Cardiac fibroblast (primary cell): ENCODE results near the gene MPL.

Experiments
- DNase-seq, 2 donors: peaks; one replicate each; pipeline versions ENCODE4 v3.0.0 to v3.0.0-alpha.2; 2010; ENCODE audit warnings: low read depth in 2 of 2
- H3K4me3 ChIP-seq, 2 donors: replicated peaks in 1 of 2; 1 replicate in 1 of 2; 2 replicates in 1 of 2; pipeline ENCODE4 v1.5.1; 2011; ENCODE audit warnings: low read depth in 2 of 2, low read length in 2 of 2, mild to moderate bottlenecking in 2 of 2, moderate library complexity in 1 of 2
- TF ChIP-seq, protein P1 (sequence below): IDR thresholded peaks from one replicate; pipeline ENCODE4 v1.5.1; 2011; ENCODE audit warnings: low read depth, mild to moderate bottlenecking, low read length, inconsistent platforms

The MPL gene

DNA sequence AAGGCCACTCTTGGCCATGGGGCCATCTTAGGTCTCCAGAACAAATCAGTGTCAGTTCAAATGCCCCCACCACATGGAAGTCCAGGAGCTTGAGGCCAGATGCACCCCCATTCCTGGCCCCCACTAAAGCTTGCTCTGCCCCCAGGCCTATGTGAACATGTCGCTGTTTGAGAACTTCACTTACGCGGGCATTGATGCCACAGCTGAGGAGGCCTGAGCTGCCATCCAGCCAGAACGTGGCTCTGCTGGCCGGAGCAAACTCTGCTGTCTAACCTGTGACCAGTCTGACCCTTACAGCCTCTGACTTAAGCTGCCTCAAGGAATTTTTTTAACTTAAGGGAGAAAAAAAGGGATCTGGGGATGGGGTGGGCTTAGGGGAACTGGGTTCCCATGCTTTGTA is 15.1 kb upstream of the MPL start:
- no peak for DNase-seq
- TF ChIP-seq, protein P1, sequence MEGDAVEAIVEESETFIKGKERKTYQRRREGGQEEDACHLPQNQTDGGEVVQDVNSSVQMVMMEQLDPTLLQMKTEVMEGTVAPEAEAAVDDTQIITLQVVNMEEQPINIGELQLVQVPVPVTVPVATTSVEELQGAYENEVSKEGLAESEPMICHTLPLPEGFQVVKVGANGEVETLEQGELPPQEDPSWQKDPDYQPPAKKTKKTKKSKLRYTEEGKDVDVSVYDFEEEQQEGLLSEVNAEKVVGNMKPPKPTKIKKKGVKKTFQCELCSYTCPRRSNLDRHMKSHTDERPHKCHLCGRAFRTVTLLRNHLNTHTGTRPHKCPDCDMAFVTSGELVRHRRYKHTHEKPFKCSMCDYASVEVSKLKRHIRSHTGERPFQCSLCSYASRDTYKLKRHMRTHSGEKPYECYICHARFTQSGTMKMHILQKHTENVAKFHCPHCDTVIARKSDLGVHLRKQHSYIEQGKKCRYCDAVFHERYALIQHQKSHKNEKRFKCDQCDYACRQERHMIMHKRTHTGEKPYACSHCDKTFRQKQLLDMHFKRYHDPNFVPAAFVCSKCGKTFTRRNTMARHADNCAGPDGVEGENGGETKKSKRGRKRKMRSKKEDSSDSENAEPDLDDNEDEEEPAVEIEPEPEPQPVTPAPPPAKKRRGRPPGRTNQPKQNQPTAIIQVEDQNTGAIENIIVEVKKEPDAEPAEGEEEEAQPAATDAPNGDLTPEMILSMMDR, result no peak
- H3K4me3 ChIP-seq, result no peak overlapping the region

DNA sequence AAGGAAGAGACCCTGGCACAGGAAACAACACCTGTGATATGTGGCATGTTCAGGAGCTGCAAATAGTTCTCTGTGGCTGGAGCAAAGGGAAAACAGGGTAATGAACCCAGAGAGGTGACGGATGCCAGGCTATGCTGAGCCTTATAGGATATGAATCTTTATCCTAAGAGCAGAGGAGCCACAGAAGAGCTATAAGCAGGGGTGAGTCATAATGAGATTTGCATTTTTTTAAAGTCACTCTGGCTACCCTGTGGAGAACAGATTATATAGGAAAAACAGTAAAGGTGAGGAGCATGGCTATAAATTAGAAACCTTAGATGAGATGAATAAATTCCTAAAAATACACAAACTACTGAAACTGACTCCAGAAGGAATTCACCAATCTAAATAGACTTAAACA is 12.8 kb upstream of the MPL start:
- H3K4me3 ChIP-seq, result no peak overlapping the region
- TF ChIP-seq, protein P1, result no peak
- no peak for DNase-seq

DNA sequence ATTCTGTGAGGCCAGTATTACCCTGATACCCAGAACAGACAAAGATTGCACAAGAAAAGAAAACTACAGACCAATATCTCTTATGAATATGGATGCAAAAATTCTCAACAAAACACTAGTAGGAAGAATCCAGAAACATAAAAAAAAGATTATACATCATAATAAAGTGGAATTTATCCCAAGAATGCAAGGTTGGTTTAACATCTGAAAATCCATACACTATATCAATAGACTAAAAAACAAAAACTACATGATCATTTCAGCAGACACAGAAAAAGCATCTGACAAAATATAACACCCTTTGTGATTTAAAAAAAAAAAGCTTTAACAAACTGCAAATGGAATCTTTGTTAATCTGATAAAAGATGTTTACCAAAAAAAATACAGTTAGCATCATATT is 12.2 kb upstream of the MPL start:
- DNase-seq, result no peak
- TF ChIP-seq, protein P1, result no peak
- no peak overlapping the region for H3K4me3 ChIP-seq

DNA sequence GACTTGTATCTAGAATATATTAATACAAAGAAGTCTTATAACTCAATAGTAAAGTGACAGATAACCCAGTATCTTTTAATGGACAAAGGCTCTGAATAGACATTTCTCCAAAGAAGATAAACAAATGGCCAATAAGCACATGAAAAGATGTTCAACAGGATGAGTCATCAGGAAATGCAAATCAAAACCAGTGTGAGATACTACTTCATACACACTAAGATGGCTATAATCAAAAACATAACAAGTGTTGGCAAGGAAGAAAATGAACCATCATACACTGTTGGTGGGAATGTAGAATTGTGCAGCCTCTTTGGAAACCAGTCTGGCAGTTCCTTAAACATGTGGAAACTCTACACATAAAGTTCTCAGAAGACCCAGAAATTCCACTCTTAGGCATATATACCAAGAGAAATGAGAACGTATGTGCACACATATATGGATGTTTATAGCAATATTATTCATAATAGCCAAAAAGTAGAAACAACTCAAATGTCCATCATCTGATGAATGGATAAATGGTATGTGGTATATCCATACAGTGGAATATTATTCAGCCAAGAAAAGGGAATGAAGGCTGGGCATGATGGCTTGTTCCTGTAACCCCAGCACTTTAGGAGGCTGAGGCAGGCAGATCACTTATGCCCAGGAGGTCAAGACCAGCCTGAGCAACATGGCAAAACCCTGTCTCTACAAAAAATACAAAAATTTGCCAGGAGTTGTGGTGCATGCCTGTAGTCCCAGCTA is 9.9 kb upstream of the MPL start:
- TF ChIP-seq, protein P1, result no peak

DNA sequence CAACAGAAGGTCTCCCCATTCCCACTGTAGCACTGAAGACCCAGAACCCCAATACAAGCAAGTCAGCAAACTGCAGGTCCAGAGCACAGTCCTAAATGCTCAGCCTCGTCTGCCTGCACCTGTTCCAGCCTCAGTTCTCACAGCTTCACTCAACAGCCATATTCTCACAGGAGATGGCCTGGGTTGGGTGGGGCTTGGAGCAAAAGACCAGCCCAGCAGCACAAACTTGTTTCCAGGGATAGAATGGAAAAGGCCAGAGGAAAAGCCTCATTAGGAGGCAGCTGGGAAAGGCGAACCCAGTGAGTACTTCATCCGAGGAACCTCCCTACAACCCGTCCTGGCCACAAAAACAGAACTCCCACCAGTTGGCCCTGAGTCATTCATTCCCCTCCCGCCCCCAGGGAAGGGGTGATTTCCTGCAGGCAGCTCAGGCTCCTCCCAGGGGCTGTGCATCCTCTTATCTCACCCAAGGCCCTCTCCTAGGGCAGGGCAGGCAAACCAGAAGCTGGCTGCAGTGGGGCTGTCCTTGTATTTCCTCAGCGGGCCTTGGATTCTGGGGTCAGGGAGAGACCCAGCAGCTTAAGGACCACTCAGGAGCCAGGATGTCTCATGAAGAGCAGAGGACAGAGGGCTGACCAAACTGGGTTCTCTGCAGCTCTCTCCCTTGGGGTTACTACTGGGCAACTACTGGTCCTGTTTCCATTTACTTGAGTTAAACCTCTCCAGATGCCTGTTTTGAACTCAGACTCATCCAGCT is 7.4 kb upstream of the MPL start:
- peak; percentile 82 to 86 for DNase-seq
- TF ChIP-seq, protein P1, result no peak
- no peak overlapping the region for H3K4me3 ChIP-seq

More for the DNA sequence above, 9.9 kb upstream of the MPL start:
- no peak for DNase-seq
- H3K4me3 ChIP-seq, result no peak overlapping the region

DNA sequence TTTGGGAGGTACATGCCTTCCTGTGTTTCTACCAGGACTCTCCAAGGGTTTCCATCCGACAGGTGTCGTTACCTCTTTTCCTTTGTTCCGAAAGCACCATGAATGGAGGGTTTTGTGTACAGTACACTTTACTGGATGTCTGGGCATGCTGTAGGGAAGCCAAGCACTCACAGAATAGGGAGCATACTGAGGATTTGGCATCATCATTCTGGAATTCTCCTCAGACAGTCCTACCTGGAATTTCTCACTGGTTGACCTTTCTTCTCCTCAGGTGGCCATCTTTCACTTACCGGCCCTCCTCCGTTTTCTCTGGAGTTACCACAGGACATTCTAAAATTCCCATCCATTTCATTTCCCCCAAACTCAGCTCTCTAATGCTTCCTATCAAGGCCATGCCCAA is 5.9 kb upstream of the MPL start:
- no peak for DNase-seq
- no peak overlapping the region for H3K4me3 ChIP-seq
- TF ChIP-seq, protein P1, result no peak
